Spleen (tissue), 7 donors: ENCODE data around the gene CYP2A7.
"Not testable (repeated sequence)": the region's sequence is repeated elsewhere in the genome, so short reads cannot be mapped to it uniquely, and the experiment has no call there.

Experiments used
- CTCF ChIP-seq, 11 experiments: fragments of 200-600 bp in 7 of 11; fragments of 450-650 bp in 4 of 11; sonication (generic) in 4 of 11; IDR thresholded peaks in 8 of 11; conservative IDR thresholded peaks in 3 of 11; 1 replicate in 7 of 11; 2 replicates in 4 of 11; pipeline versions ENCODE4 v1.4.0 to v1.8.0; 2016 to 2021; ENCODE audit warnings: antibody characterized with exemption in 11 of 11, inconsistent platforms in 4 of 11, mild to moderate bottlenecking in 1 of 11
- POLR2A ChIP-seq, 3 donors: fragments of 450-650 bp; IDR thresholded peaks; one replicate each; pipeline ENCODE4 v1.5.1; 2017; ENCODE audit warnings: antibody characterized with exemption in 3 of 3, mild to moderate bottlenecking in 1 of 3
- POLR2AphosphoS5 ChIP-seq, 3 donors: sonication (generic); formaldehyde crosslinking; IDR thresholded peaks; one replicate each; pipeline ENCODE4 v1.5.1; 2017; ENCODE audit warnings: antibody characterized with exemption in 3 of 3
- donor health status: DM: no; HTN: no; CAD: no; lungs with moderate emphysema.
- donor health status: DM: no; HTN: no; CAD: no.
- donor health status: DM: no; HTN: no; CAD: no.

- not testable (repeated sequence) for TF ChIP-seq CTCF (IDR thresholded peaks at IDR 0.05 in 8 of 11, conservative IDR thresholded peaks at IDR 0.05 in 3 of 11); POLR2AphosphoS5 (IDR thresholded peaks at IDR 0.05); POLR2A (IDR thresholded peaks at IDR 0.05)
Measured at GRCh38 chr19:40832431-40832790, 49.6 kb downstream of the CYP2A7 start.
